HepG2 (cell line): ENCODE data around the gene GABBR2. TPM values are rescaled to one million over a fixed set of nuclear protein-coding genes. Genes with fewer than 3 reads are reported as not detected.

Experiments used
- HNRNPL ChIP-seq: fragments of 200-400 bp; formaldehyde crosslinking; IDR thresholded peaks from 2 replicates; pipeline ENCODE4 v1.6.1; 2017; ENCODE audit warnings: mild to moderate bottlenecking, low read depth, low read length
- NFIC ChIP-seq: IDR thresholded peaks from 2 replicates; pipeline ENCODE4 v1.6.1; 2012; ENCODE audit warnings: mild to moderate bottlenecking, low read length, inconsistent platforms
- RFXAP ChIP-seq: sonication (generic); formaldehyde crosslinking; IDR thresholded peaks from 2 replicates; pipeline ENCODE4 v1.4.0; 2020; ENCODE audit warnings: missing genetic modification reagents, borderline replicate concordance
- SMARCC2 ChIP-seq: fragments of 450-650 bp; IDR thresholded peaks from 2 replicates; pipeline ENCODE4 v1.6.1; 2017; ENCODE audit warnings: antibody characterized with exemption, mild to moderate bottlenecking
- SMYD3 ChIP-seq: sonication (generic); formaldehyde crosslinking; IDR thresholded peaks from 2 replicates; pipeline ENCODE4 v1.8.1; 2023; ENCODE audit warnings: mild to moderate bottlenecking, missing genetic modification reagents
- U2AF1 ChIP-seq: fragments of 200-400 bp; formaldehyde crosslinking; optimal IDR thresholded peaks from 2 replicates; pipeline ENCODE3; 2017; ENCODE audit warnings: mild to moderate bottlenecking, low read depth, low read length
- ZC3H13 ChIP-seq: sonication (generic); formaldehyde crosslinking; IDR thresholded peaks from 2 replicates; pipeline ENCODE4 v1.8.1; 2023; ENCODE audit warnings: mild to moderate bottlenecking, missing genetic modification reagents, moderate library complexity
- ZNF33B ChIP-seq: sonication (generic); formaldehyde crosslinking; IDR thresholded peaks from 2 replicates; pipeline ENCODE4 v1.5.1; 2020; ENCODE audit warnings: mild to moderate bottlenecking, missing genetic modification reagents
- ZNF607 ChIP-seq: sonication (generic); formaldehyde crosslinking; IDR thresholded peaks from 2 replicates; pipeline ENCODE4 v1.5.1; 2020; ENCODE audit warnings: missing genetic modification reagents, mild to moderate bottlenecking, borderline replicate concordance
- ZNF646 ChIP-seq: sonication (generic); formaldehyde crosslinking; IDR thresholded peaks from 2 replicates; pipeline ENCODE4 v1.9.0; 2021; ENCODE audit warnings: mild to moderate bottlenecking, missing genetic modification reagents
- ZNF672 ChIP-seq: sonication (generic); formaldehyde crosslinking; IDR thresholded peaks from 2 replicates; pipeline ENCODE4 v1.8.1; 2022; ENCODE audit warnings: missing genetic modification reagents
- polyA plus RNA-seq, 8 experiments: library from polyadenylated mRNA; depleted of rRNA in 3 of 8; stranded (reverse) in 7 of 8; unstranded in 1 of 8; fragments of >200 nt; fragmentation: Illumina TruSeq in 4 of 8; extraction: Trizol in 4 of 8; gene quantifications; 2 replicates each; pipeline versions ENCODE4 v1.2.1 to v1.2.3, GENCODE V29; 2011 to 2016; ENCODE audit warnings: low read depth in 4 of 8, missing spikeins in 1 of 8, mixed read lengths in 1 of 8; ENCODE audit not compliant: insufficient read depth in 1 of 8
- total RNA-seq, 5 experiments: library from RNA; depleted of rRNA; stranded (reverse); fragments of >200 nt; fragmentation: Illumina TruSeq; extraction: Trizol; gene quantifications; 2 replicates each; pipeline ENCODE4 v1.2.3, GENCODE V29; 2016; ENCODE audit warnings: low read depth in 1 of 5

The GABBR2 gene
- total and polyA plus RNA-seq, 2 of the 13 experiments (the other 11 are each of a cell fraction or from before 2014, with no cell fraction given): 0.02 TPM; not detected in 1

DNA sequence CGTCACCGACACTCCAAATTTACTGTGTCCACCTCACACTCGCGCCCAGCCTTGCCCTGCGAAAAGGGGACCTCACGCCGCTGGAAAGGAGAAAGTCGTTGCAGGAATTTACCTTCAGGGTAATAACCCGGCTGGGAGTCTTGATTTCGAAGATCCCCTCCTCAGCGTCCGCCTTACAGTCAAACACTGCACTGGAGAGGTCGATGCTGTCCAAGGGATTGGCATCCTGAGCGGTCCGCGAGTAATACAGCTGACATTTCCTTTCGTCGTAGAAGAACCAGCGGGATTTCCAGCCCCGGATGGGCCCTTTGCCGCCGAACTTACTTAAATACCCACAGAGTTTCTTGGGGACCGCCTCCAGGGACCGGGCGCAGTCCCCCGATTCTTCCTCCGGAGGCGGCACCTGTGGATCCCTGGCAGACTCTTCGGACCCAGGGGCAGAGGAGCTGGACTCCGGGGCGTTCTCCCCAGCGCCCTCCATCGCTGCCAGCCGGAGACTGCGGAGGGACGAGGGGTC is 453.6 kb downstream of the GABBR2 start (continued):
- TF ChIP-seq ZC3H13 (no peak), U2AF1 (no peak), NFIC (no peak), SMYD3 (CRISPR knock-in tag) (0 out of 2 replicates have a peak, but pooled peaks have one; percentile 1), ZNF607 (CRISPR knock-in tag) (0 out of 2 replicates have a peak, but pooled peaks have one; percentile 17), ZNF33B (no peak), ZNF646 (no peak), SMARCC2 (no peak), ZNF672 (no peak), HNRNPL (no peak), RFXAP (CRISPR knock-in tag) (no peak)
